Heart left ventricle (tissue), 16 donors: ENCODE measurements around the gene TMTC2. TPM values are rescaled to one million over a fixed set of nuclear protein-coding genes. Genes with fewer than 3 reads are reported as not detected.

Experiments
- ATAC-seq, 4 donors: fragments of 200-7000 bp; cut with Tn5 transposase; one replicate each; pipeline ENCODE4 v1.9.1; 2020 to 2022; ENCODE audit warnings: moderate library complexity in 4 of 4, mild to moderate bottlenecking in 3 of 4, moderate number of reproducible peaks in 1 of 4
- DNase-seq, 5 donors: peaks; one replicate each; pipeline ENCODE4 v3.0.0-alpha.2; 2020
- H3K27ac ChIP-seq, 12 donors: fragments of 200-600 bp; sonication (generic) in 4 of 12; one replicate each; pipeline versions ENCODE4 v1.5.0 to v1.8.0; 2016 to 2022; ENCODE audit warnings: mild to moderate bottlenecking in 2 of 12
- H3K27me3 ChIP-seq, 9 donors: fragments of 200-600 bp; sonication (generic) in 2 of 9; one replicate each; pipeline versions ENCODE4 v1.5.1 to v1.8.0; 2016 to 2022; ENCODE audit warnings: mild to moderate bottlenecking in 3 of 9
- H3K36me3 ChIP-seq, 9 donors: fragments of 200-600 bp; sonication (generic) in 2 of 9; one replicate each; pipeline versions ENCODE4 v1.5.0 to v1.8.0; 2018 to 2022; ENCODE audit warnings: mild to moderate bottlenecking in 2 of 9
- H3K4me1 ChIP-seq, 12 donors: fragments of 200-600 bp; sonication (generic) in 4 of 12; one replicate each; pipeline versions ENCODE4 v1.5.0 to v1.8.0; 2016 to 2022; ENCODE audit warnings: mild to moderate bottlenecking in 3 of 12
- H3K4me3 ChIP-seq, 12 donors: fragments of 200-600 bp; sonication (generic) in 4 of 12; one replicate each; pipeline versions ENCODE4 v1.5.0 to v1.8.0; 2017 to 2022; ENCODE audit warnings: mild to moderate bottlenecking in 9 of 12, moderate library complexity in 4 of 12
- H3K9me3 ChIP-seq, 12 donors: fragments of 200-600 bp; sonication (generic) in 4 of 12; one replicate each; pipeline versions ENCODE4 v1.5.0 to v1.8.0; 2016 to 2022; ENCODE audit warnings: mild to moderate bottlenecking in 1 of 12
- POLR2A ChIP-seq, 2 donors: fragments of 450-650 bp; IDR thresholded peaks; one replicate each; pipeline ENCODE4 v1.6.1; 2017; ENCODE audit warnings: antibody characterized with exemption in 2 of 2, mild to moderate bottlenecking in 2 of 2, moderate library complexity in 2 of 2
- WGBS, 4 donors: extraction: QIAGEN DNeasy Blood & Tissue Kit in 2 of 4; methylation state at CpG; one replicate each; pipeline versions ENCODE4 v1.1.5 to v1.1.7; 2013 to 2018; 5-methylcytosine and 5-hydroxymethylcytosine counted together
- intact Hi-C, 10 donors: fragments of 100-400 bp; cut with DNase I; formaldehyde crosslinking; loops; one replicate each; pipeline versions ENCODE4 v1.11.1 to v1.14.2; 2022
- polyA plus RNA-seq, 2 donors: library from polyadenylated mRNA; stranded (reverse); fragments of 200-250 nt; gene quantifications; one replicate each; pipeline ENCODE4 v1.2.3, GENCODE V29; 2013
- total RNA-seq, 9 donors: library from RNA; depleted of rRNA in 2 of 9; stranded (reverse); fragments of >200 nt in 2 of 9; fragmentation: NEBNext Ultra II Directional in 3 of 9; extraction: Animal tissue kit (Norgen Biotek cat#: 25700) in 3 of 9; gene quantifications; one replicate each; pipeline versions ENCODE4 v1.1.0 to v1.2.4, GENCODE V29; 2016 to 2023
- TF ChIP-seq, protein P1 (sequence below), 12 donors: fragments of 200-600 bp; sonication (generic) in 4 of 12; IDR thresholded peaks; one replicate each; pipeline versions ENCODE4 v1.5.0 to v1.8.0; 2018 to 2022; ENCODE audit warnings: antibody characterized with exemption in 12 of 12, mild to moderate bottlenecking in 5 of 12
- donor health status: ischemic (EF 13 %, LVEDD 7.1; RV severe dilation, severe dysfunction).
- donor health status: healthy with polysubstance abuse.
- donor health status: DM: no; HTN: yes; CAD: no.
- donor health status: DM: no; HTN: no; CAD: no.
- donor health status: ischemic (EF 25% LVEDD 6.9; RV normal size, moderate dysfunction).
- donor health status: ischemic (EF 25% LVEDD 5.7; RV mildly dilated, moderate dysfunction).
- donor health status: healthy.
- donor health status: DM: yes; HTN: yes; CAD: no.
- donor health status: ischemic (EF 35%, LVEDD 5.7; RV mildly dilated, moderate dysfunction).
- donor health status: nonischemic (EF 11% LVEDD 7.7; RV severe dilation, severe dysfunction).
- donor health status: DM: yes; HTN: yes; CAD: no.
- donor health status: PGD.
- donor health status: ischemic (EF 29% LVEDD 5.4; RV normal size, mild dysfunction).
- donor health status: nonischemic (EF 23%, LVEDD 6.1; RV moderate dilation, normal function).

Gene TMTC2
- total and polyA plus RNA-seq, 11 donors: 1.1 to 5.7 (median 3.3) TPM

- TF ChIP-seq, protein P1, sequence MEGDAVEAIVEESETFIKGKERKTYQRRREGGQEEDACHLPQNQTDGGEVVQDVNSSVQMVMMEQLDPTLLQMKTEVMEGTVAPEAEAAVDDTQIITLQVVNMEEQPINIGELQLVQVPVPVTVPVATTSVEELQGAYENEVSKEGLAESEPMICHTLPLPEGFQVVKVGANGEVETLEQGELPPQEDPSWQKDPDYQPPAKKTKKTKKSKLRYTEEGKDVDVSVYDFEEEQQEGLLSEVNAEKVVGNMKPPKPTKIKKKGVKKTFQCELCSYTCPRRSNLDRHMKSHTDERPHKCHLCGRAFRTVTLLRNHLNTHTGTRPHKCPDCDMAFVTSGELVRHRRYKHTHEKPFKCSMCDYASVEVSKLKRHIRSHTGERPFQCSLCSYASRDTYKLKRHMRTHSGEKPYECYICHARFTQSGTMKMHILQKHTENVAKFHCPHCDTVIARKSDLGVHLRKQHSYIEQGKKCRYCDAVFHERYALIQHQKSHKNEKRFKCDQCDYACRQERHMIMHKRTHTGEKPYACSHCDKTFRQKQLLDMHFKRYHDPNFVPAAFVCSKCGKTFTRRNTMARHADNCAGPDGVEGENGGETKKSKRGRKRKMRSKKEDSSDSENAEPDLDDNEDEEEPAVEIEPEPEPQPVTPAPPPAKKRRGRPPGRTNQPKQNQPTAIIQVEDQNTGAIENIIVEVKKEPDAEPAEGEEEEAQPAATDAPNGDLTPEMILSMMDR (IDR thresholded peaks at IDR 0.05): no peak
- TF ChIP-seq POLR2A (IDR thresholded peaks at IDR 0.05): no peak
- Histone ChIP-seq H3K36me3 (no peaks in the 10 kb centered on the region), H3K27ac (peak overlapping the region in 1 of 12 donors; percentile 25), H3K27me3 (no peaks in the 10 kb centered on the region), H3K4me1 (peaks cover 0 to 6% (median 0%) of the 10 kb centered on the region in 12 donors), H3K4me3 (no peak overlapping the region), H3K9me3 (no peaks in the 10 kb centered on the region)
- DNase-seq (no peak), ATAC-seq (no peak)
- WGBS, 4 donors: 92 to 98% (median 95%) methylated on average over 2 of the region's 2 CpGs
- intact Hi-C loops: no loop called here
These were observed 24.0 kb downstream of the TMTC2 start for GRCh38 chr12:82710741-82711140.

DNA sequence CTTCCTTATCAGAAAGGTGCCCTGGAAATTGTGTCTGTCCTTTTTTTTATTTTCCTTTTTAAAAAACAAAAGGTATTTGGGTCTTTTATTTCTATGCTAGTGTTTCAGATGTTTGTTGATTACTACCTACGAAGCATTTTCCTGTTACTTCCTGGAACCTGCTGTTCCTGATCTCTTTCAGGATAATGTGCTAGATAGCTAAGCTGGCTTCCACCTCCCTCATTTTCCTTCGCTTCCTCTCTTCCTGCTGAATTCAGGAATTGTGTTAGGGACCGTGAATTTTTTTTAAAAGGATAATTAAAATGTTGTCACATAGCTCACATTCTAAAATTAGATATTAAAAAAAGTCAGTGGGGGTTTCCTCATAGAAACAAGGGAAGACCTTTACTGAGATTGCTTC lies 27.7 kb downstream of the TMTC2 start:
- DNase-seq: no peak

DNA sequence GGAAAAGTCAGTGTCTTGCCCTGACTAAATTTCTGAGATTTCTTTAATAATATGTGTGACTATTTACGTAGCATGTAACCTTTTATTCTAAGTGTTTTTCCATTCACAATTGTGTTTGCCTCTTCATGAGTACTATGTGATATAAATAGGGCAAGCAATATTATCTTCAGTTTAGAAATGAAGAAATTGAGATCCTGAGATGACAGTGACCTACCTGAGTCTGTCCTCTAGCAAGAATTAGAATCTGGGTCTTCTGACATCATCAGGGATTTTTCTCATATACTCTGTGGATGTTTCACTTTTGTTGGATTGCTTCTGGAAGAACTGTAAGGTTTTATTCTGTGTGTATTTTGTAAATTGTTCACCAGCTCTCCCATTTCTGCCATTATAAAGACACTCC lies 35.0 kb downstream of the TMTC2 start:
- H3K9me3 ChIP-seq: no peaks in the 10 kb centered on the region
- DNase-seq (no peak), ATAC-seq (no peak)
- H3K4me1 ChIP-seq: no peaks in the 10 kb centered on the region
- H3K4me3 ChIP-seq: no peak overlapping the region
- intact Hi-C loops: no loop called here
- no peak overlapping the region for H3K27ac ChIP-seq
- WGBS, 4 donors: 64 to 79% (median 68%) methylated on average over 1 of the region's 1 CpG
- no peaks in the 10 kb centered on the region for H3K36me3 ChIP-seq
- no peaks in the 10 kb centered on the region for H3K27me3 ChIP-seq
- TF ChIP-seq, protein P1 (IDR thresholded peaks at IDR 0.05): no peak
- TF ChIP-seq POLR2A (IDR thresholded peaks at IDR 0.05): no peak

More for the DNA sequence above, 27.7 kb downstream of the TMTC2 start:
- 63 to 73% (median 66%) methylated on average over 3 of the region's 3 CpGs for WGBS, 4 donors
- Histone ChIP-seq H3K27ac (no peak overlapping the region), H3K36me3 (no peaks in the 10 kb centered on the region), H3K4me1 (peaks cover 0 to 3% (median 0%) of the 10 kb centered on the region in 12 donors), H3K4me3 (no peak overlapping the region), H3K27me3 (no peaks in the 10 kb centered on the region), H3K9me3 (no peaks in the 10 kb centered on the region)
- no peak for TF ChIP-seq POLR2A (IDR thresholded peaks at IDR 0.05)
- TF ChIP-seq, protein P1 (IDR thresholded peaks at IDR 0.05): no peak
- peak in 1 of 4 donors; percentile 55 for ATAC-seq
- intact Hi-C loops: no loop called here

GRCh38 chr12:82723093-82723492 lies 36.4 kb downstream of the TMTC2 start:
- Histone ChIP-seq H3K4me1 (no peaks in the 10 kb centered on the region), H3K9me3 (no peaks in the 10 kb centered on the region), H3K27me3 (no peaks in the 10 kb centered on the region), H3K27ac (no peak overlapping the region), H3K4me3 (no peak overlapping the region), H3K36me3 (no peaks in the 10 kb centered on the region)
- intact Hi-C loops: no loop called here
- WGBS, 4 donors: 96 to 98% (median 97%) methylated on average over 4 of the region's 4 CpGs
- TF ChIP-seq, protein P1 (IDR thresholded peaks at IDR 0.05): no peak
- TF ChIP-seq POLR2A (IDR thresholded peaks at IDR 0.05): no peak
- DNase-seq: no peak
- ATAC-seq: no peak
